HG03460 (cell line): Measurements from ENCODE around the gene MASP1.

Source experiments
- ATAC-seq: cut with Tn5 transposase; IDR thresholded peaks from one replicate; pipeline ENCODE4 v1.9.1; 2021; ENCODE audit not compliant: unreplicated experiment

The MASP1 gene

DNA sequence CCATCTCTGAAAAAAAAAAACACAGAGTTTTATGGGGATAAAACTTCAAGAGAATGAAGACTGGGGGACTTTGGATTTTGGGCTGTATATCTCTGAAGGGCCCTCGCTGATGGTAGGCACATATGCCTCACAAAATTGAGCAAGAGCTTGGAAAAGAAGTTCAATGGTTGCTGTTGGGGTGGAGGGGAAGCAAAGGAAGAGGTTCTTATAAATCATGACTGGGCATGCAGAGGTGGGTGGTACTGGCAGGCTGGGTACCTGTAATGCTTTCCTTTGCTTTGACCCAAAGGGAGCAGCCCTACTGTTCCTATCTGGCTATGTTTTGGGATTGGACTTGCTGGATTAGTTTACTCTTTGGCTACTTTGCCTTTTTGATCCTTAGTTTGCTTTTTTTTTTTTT, 100.3 kb downstream of the MASP1 start:
- ATAC-seq = no peak

DNA sequence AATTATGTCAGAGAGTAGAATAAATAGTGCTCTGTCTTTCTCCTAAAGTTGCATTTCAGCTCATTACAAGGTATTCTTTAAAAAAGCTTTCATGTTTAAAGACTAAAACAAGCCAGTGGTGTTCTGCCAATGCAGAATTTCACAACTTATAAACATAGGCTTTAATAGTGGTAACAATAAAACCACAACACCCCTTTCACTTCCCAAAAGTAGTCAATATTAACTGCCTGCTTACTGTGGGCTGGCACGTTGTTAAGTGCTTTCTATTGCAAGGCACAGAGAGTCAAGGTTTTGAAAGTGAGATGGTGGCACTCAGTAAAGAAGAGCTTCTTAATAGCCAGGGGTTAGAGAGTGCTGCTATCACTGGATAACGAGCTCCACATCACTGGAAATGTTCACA, 102.6 kb downstream of the MASP1 start:
- ATAC-seq = no peak

DNA sequence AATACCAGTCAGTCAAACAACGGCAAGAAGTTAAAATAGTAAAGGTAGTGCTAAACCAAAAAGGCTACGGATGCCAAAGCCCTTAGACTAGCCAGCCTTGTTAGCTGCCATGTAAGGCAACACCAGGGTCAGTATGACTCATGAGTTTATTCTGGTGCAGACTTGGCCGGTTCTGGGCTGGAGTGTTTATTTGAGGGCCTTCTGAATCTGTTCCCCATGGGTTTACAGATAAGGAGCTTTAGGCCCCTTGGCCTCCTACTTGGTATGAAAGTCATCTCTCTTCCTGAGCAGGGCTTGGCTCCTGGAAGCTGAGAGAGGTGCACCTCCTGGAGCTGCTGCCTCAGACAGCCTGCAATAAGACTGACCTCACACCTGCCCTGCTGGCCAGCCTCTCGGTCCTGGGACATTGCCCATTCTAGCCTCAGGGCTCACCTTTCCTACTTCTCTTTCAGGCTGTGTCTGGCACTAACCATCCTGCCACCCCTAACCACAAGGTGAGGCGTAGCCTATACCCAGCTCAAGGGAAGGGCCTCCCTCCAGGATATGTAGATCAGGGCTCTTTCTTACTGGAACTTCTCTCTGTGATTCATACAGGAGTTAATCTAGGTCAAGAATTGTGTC, 104.6 kb downstream of the MASP1 start:
- ATAC-seq = no peak

DNA sequence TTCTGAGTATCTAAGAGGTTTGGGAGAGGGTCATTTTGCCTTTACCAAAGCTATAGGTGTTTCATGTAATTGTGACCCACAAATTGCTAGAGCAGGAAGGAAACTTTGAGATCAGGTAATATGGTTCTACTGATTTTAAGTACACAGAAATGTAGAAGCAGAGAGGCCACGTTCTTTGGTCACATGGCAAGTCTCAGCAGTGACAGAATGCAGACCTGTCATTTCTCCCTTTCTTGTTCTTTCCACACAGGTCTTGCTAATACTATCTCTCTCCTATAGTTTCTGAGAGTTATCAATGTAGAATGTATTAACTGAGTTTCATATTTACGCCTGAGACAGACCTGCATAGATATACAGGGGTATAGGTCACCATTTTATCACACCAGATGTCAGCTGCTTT, 105.2 kb downstream of the MASP1 start:
- no peak for ATAC-seq

DNA sequence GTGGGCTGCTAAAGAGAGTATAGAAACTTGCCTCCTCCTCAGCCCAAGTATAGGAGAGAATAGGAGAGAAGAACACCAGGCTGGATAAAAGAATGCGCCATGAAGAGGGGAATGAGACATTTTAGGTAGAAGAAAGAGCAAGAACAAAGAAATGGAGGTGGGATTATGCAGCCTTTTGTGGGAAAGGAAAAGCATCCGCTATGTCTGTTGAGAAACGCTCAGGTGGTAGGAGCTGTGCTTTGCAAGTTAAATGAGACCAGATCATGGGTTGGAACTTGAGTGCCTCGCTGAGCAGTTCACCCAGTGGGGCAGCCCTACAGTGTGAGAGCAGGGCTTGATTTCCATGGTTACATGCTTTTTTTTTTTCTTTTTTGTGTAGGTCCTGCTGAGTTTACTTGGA, 105.8 kb downstream of the MASP1 start:
- no peak for ATAC-seq
